DOHH2 (cell line): ENCODE results near the gene TEKT5.

ENCODE experiments used
- CTCF ChIP-seq: fragments of 200-600 bp; sonication (generic); IDR thresholded peaks from one replicate; pipeline ENCODE4 v1.5.1; 2014; ENCODE audit warnings: antibody characterized with exemption, mild to moderate bottlenecking, low read depth, low read length; ENCODE audit not compliant: poor library complexity, severe bottlenecking
- EZH2phosphoT487 ChIP-seq: fragments of 200-600 bp; sonication (generic); IDR thresholded peaks from 2 replicates; pipeline ENCODE4 v1.6.1; 2017; ENCODE audit warnings: borderline replicate concordance, mild to moderate bottlenecking, antibody characterized with exemption, low read length, moderate library complexity, mixed read lengths

GRCh38 chr16:10729104-10730048, 34.6 kb upstream of the TEKT5 start:
- no peak for TF ChIP-seq CTCF
- no peak for TF ChIP-seq EZH2phosphoT487
